ENCODE data around the gene USP43. TPM values are rescaled to one million over a fixed set of nuclear protein-coding genes. Genes with fewer than 3 reads are reported as not detected.

Gene USP43
- total RNA-seq, 2 experiments from 2014 or later: 0.17 to 0.24 TPM

GRCh38 chr17:9700136-9700535 lies 54.8 kb downstream of the USP43 start:
- intact Hi-C loops (cut with micrococcal nuclease): no loop called here
- no peaks in the 10 kb centered on the region for H3K36me3 Mint-ChIP-seq (ENCODE audit: low read depth)
- H3K9me3 Mint-ChIP-seq: no peaks in the 10 kb centered on the region
- no peaks in the 10 kb centered on the region for H3K27me3 Mint-ChIP-seq (ENCODE audit: low read depth)
- CTCF ChIA-PET: interaction anchor here (0.6 to 1.2 kb wide), 2 partner anchors 10 to 861 kb away, joined by 3 read pairs; no protein-coding TSS in a partner anchor
- no peak overlapping the region for H3K4me3 Mint-ChIP-seq
- H3K27ac Mint-ChIP-seq: no peak overlapping the region
- no peaks in the 10 kb centered on the region for H3K4me1 Mint-ChIP-seq (ENCODE audit: low read depth)
- DNase-seq: no peak

- DNase-seq: no peak
- CTCF ChIA-PET: no interaction called here
Observed at GRCh38 chr17:9700754-9701476, 55.6 kb downstream of the USP43 start.

GRCh38 chr17:9702482-9702881 lies 57.2 kb downstream of the USP43 start:
- intact Hi-C loops (cut with micrococcal nuclease): no loop called here
- Mint-ChIP-seq H3K9me3 (no peaks in the 10 kb centered on the region), H3K4me3 (no peak overlapping the region), H3K36me3 (ENCODE audit: low read depth) (no peaks in the 10 kb centered on the region), H3K4me1 (ENCODE audit: low read depth) (no peaks in the 10 kb centered on the region), H3K27me3 (ENCODE audit: low read depth) (no peaks in the 10 kb centered on the region), H3K27ac (no peak overlapping the region)
- no peak for DNase-seq
- CTCF ChIA-PET: no interaction called here

More at GRCh38 chr17:9700754-9701476, 55.6 kb downstream of the USP43 start:
- Mint-ChIP-seq H3K27me3 (ENCODE audit: low read depth) (no peaks in the 10 kb centered on the region), H3K27ac (no peak overlapping the region), H3K4me3 (no peak overlapping the region), H3K9me3 (no peaks in the 10 kb centered on the region), H3K4me1 (ENCODE audit: low read depth) (no peaks in the 10 kb centered on the region), H3K36me3 (ENCODE audit: low read depth) (no peaks in the 10 kb centered on the region)
- intact Hi-C loops (cut with micrococcal nuclease): no loop called here

GRCh38 chr17:9702914-9703780 lies 57.8 kb downstream of the USP43 start:
- no peaks in the 10 kb centered on the region for H3K9me3 Mint-ChIP-seq
- CTCF ChIA-PET: no interaction called here
- no peak overlapping the region for H3K4me3 Mint-ChIP-seq
- no peak overlapping the region for H3K27ac Mint-ChIP-seq
- intact Hi-C loops (cut with micrococcal nuclease): no loop called here
- no peaks in the 10 kb centered on the region for H3K4me1 Mint-ChIP-seq (ENCODE audit: low read depth)
- no peaks in the 10 kb centered on the region for H3K27me3 Mint-ChIP-seq (ENCODE audit: low read depth)
- DNase-seq: no peak
- no peaks in the 10 kb centered on the region for H3K36me3 Mint-ChIP-seq (ENCODE audit: low read depth)

- intact Hi-C loops (cut with micrococcal nuclease): no loop called here
- DNase-seq: no peak
- CTCF ChIA-PET: no interaction called here
- H3K36me3 Mint-ChIP-seq (ENCODE audit: low read depth): no peaks in the 10 kb centered on the region
- no peak overlapping the region for H3K4me3 Mint-ChIP-seq
- no peaks in the 10 kb centered on the region for H3K27me3 Mint-ChIP-seq (ENCODE audit: low read depth)
- no peak overlapping the region for H3K27ac Mint-ChIP-seq
- H3K9me3 Mint-ChIP-seq: no peaks in the 10 kb centered on the region
- H3K4me1 Mint-ChIP-seq (ENCODE audit: low read depth): no peaks in the 10 kb centered on the region
Observed at GRCh38 chr17:9703781-9704082, 58.4 kb downstream of the USP43 start.

GRCh38 chr17:9705745-9706144 lies 60.4 kb downstream of the USP43 start:
- Mint-ChIP-seq H3K4me1 (ENCODE audit: low read depth) (no peaks in the 10 kb centered on the region), H3K27ac (no peak overlapping the region), H3K9me3 (no peaks in the 10 kb centered on the region), H3K27me3 (ENCODE audit: low read depth) (no peaks in the 10 kb centered on the region), H3K4me3 (no peak overlapping the region), H3K36me3 (ENCODE audit: low read depth) (no peaks in the 10 kb centered on the region)
- CTCF ChIA-PET: no interaction called here
- DNase-seq: no peak
- intact Hi-C loops (cut with micrococcal nuclease): no loop called here

- no peaks in the 10 kb centered on the region for H3K4me1 Mint-ChIP-seq (ENCODE audit: low read depth)
- no peak overlapping the region for H3K4me3 Mint-ChIP-seq
- DNase-seq: no peak
- CTCF ChIA-PET: no interaction called here
- intact Hi-C loops (cut with micrococcal nuclease): no loop called here
- H3K27me3 Mint-ChIP-seq (ENCODE audit: low read depth): no peaks in the 10 kb centered on the region
- no peaks in the 10 kb centered on the region for H3K36me3 Mint-ChIP-seq (ENCODE audit: low read depth)
- H3K9me3 Mint-ChIP-seq: no peaks in the 10 kb centered on the region
- H3K27ac Mint-ChIP-seq: no peak overlapping the region
Observed at GRCh38 chr17:9707948-9708347, 62.6 kb downstream of the USP43 start.

- H3K9me3 Mint-ChIP-seq: no peaks in the 10 kb centered on the region
- no peaks in the 10 kb centered on the region for H3K27me3 Mint-ChIP-seq (ENCODE audit: low read depth)
- intact Hi-C loops (cut with micrococcal nuclease): no loop called here
- no peaks in the 10 kb centered on the region for H3K36me3 Mint-ChIP-seq (ENCODE audit: low read depth)
- H3K27ac Mint-ChIP-seq: no peak overlapping the region
- H3K4me3 Mint-ChIP-seq: no peak overlapping the region
- H3K4me1 Mint-ChIP-seq (ENCODE audit: low read depth): no peaks in the 10 kb centered on the region
- CTCF ChIA-PET: no interaction called here
- no peak for DNase-seq
Observed at GRCh38 chr17:9714801-9715200, 69.5 kb downstream of the USP43 start.

GRCh38 chr17:9715503-9716016 lies 70.2 kb downstream of the USP43 start:
- H3K27me3 Mint-ChIP-seq (ENCODE audit: low read depth): no peaks in the 10 kb centered on the region
- H3K4me1 Mint-ChIP-seq (ENCODE audit: low read depth): no peaks in the 10 kb centered on the region
- CTCF ChIA-PET: no interaction called here
- no peaks in the 10 kb centered on the region for H3K36me3 Mint-ChIP-seq (ENCODE audit: low read depth)
- DNase-seq: no peak
- H3K9me3 Mint-ChIP-seq: no peaks in the 10 kb centered on the region
- no peak overlapping the region for H3K4me3 Mint-ChIP-seq
- no peak overlapping the region for H3K27ac Mint-ChIP-seq
- intact Hi-C loops (cut with micrococcal nuclease): no loop called here

- no peak overlapping the region for H3K4me3 Mint-ChIP-seq
Observed at GRCh38 chr17:9725575-9725974, 80.3 kb downstream of the USP43 start.

GRCh38 chr17:9726291-9726690 lies 81.0 kb downstream of the USP43 start:
- H3K27ac Mint-ChIP-seq: no peak overlapping the region
- intact Hi-C loops (cut with micrococcal nuclease): loop anchor here (5.0 to 10.0 kb wide), 2 partner anchors 41 to 889 kb away; no protein-coding TSS in a partner anchor
- DNase-seq: no peak
- peaks cover 6% of the 10 kb centered on the region for H3K27me3 Mint-ChIP-seq (ENCODE audit: low read depth)
- no peak overlapping the region for H3K4me3 Mint-ChIP-seq
- H3K9me3 Mint-ChIP-seq: no peaks in the 10 kb centered on the region
- no peaks in the 10 kb centered on the region for H3K4me1 Mint-ChIP-seq (ENCODE audit: low read depth)
- H3K36me3 Mint-ChIP-seq (ENCODE audit: low read depth): no peaks in the 10 kb centered on the region
- CTCF ChIA-PET: interaction anchor here (0.6 to 0.7 kb wide), 2 partner anchors 149 to 256 kb away, joined by 3 read pairs; no protein-coding TSS in a partner anchor

More at GRCh38 chr17:9725575-9725974, 80.3 kb downstream of the USP43 start:
- H3K36me3 Mint-ChIP-seq (ENCODE audit: low read depth): no peaks in the 10 kb centered on the region
- H3K27ac Mint-ChIP-seq: no peak overlapping the region
- H3K4me1 Mint-ChIP-seq (ENCODE audit: low read depth): no peaks in the 10 kb centered on the region
- DNase-seq: no peak
- intact Hi-C loops (cut with micrococcal nuclease): loop anchor here (5.0 to 10.0 kb wide), 2 partner anchors 42 to 889 kb away; no protein-coding TSS in a partner anchor
- H3K27me3 Mint-ChIP-seq (ENCODE audit: low read depth): peaks cover 6% of the 10 kb centered on the region
- no peaks in the 10 kb centered on the region for H3K9me3 Mint-ChIP-seq
- CTCF ChIA-PET: interaction anchor here (0.7 kb wide), 1 partner anchor 148 kb away, joined by 3 read pairs; no protein-coding TSS in a partner anchor

- Mint-ChIP-seq H3K9me3 (no peaks in the 10 kb centered on the region), H3K36me3 (ENCODE audit: low read depth) (no peaks in the 10 kb centered on the region), H3K27me3 (ENCODE audit: low read depth) (peaks cover 6% of the 10 kb centered on the region), H3K4me3 (no peak overlapping the region), H3K27ac (no peak overlapping the region), H3K4me1 (ENCODE audit: low read depth) (no peaks in the 10 kb centered on the region)
- CTCF ChIA-PET: interaction anchor here (0.7 kb wide), 1 partner anchor 238 kb away, joined by 3 read pairs; no protein-coding TSS in a partner anchor
- DNase-seq: no peak
- intact Hi-C loops (cut with micrococcal nuclease): loop anchor here (5.0 to 10.0 kb wide), 2 partner anchors 39 to 887 kb away; no protein-coding TSS in a partner anchor
Observed at GRCh38 chr17:9728005-9728404, 82.7 kb downstream of the USP43 start.

Data from activated naive CD4-positive, alpha-beta T cell treated with anti-CD3 and anti-CD28 coated beads for 36 hours (primary cell).